HFF-Myc (cell line): Measurements from ENCODE around the gene TBC1D8.

Source experiments
- DNase-seq: peaks from one replicate; pipeline ENCODE4 v3.0.0-alpha.2; 2011; ENCODE audit warnings: low read depth; ENCODE audit errors: extremely low read depth
- H3K4me3 ChIP-seq: replicated peaks from 2 replicates; pipeline ENCODE4 v1.5.1; 2011; ENCODE audit warnings: low read depth, mild to moderate bottlenecking, control low read depth, low read length
- CTCF ChIP-seq: IDR thresholded peaks from 2 replicates; pipeline ENCODE4 v1.5.1; 2012; ENCODE audit warnings: mild to moderate bottlenecking, low read depth, low read length, control low read depth; ENCODE audit errors: missing control alignments

TBC1D8 gene

GRCh38 chr2:101089419-101089818 is 61.8 kb downstream of the TBC1D8 start:
- no peak for TF ChIP-seq CTCF
- no peak for DNase-seq
- no peak overlapping the region for H3K4me3 ChIP-seq

- H3K4me3 ChIP-seq, result no peak overlapping the region
- TF ChIP-seq CTCF, result no peak
- no peak for DNase-seq
Observed at GRCh38 chr2:101087638-101088037, 63.5 kb downstream of the TBC1D8 start.

GRCh38 chr2:101083613-101084012 is 67.6 kb downstream of the TBC1D8 start:
- TF ChIP-seq CTCF, result no peak
- H3K4me3 ChIP-seq, result no peak overlapping the region
- DNase-seq, result no peak

- no peak for TF ChIP-seq CTCF
- H3K4me3 ChIP-seq, result no peak overlapping the region
Observed at GRCh38 chr2:101082998-101083397, 68.2 kb downstream of the TBC1D8 start.

GRCh38 chr2:101081375-101081907 is 69.7 kb downstream of the TBC1D8 start:
- no peak overlapping the region for H3K4me3 ChIP-seq
- no peak for TF ChIP-seq CTCF
- no peak for DNase-seq

More at GRCh38 chr2:101082998-101083397, 68.2 kb downstream of the TBC1D8 start:
- no peak for DNase-seq

- no peak for TF ChIP-seq CTCF
- DNase-seq, result no peak
- H3K4me3 ChIP-seq, result no peak overlapping the region
Observed at GRCh38 chr2:101080211-101081068, 70.7 kb downstream of the TBC1D8 start.

- no peak overlapping the region for H3K4me3 ChIP-seq
- no peak for TF ChIP-seq CTCF
- DNase-seq, result no peak
Observed at GRCh38 chr2:101076581-101076980, 74.6 kb downstream of the TBC1D8 start.
